Right kidney (tissue), 1 donor: ENCODE data around the gene LHX3.
A peak's percentile ranks its signal among the peaks of the same experiment; 100 is the strongest.

Experiments
- DNase-seq: peaks from one replicate; pipeline ENCODE4 v3.0.0-alpha.2; 2016

LHX3 gene

GRCh38 chr9:136226680-136227407, 21.9 kb upstream of the LHX3 start:
- DNase-seq, result no peak

DNA sequence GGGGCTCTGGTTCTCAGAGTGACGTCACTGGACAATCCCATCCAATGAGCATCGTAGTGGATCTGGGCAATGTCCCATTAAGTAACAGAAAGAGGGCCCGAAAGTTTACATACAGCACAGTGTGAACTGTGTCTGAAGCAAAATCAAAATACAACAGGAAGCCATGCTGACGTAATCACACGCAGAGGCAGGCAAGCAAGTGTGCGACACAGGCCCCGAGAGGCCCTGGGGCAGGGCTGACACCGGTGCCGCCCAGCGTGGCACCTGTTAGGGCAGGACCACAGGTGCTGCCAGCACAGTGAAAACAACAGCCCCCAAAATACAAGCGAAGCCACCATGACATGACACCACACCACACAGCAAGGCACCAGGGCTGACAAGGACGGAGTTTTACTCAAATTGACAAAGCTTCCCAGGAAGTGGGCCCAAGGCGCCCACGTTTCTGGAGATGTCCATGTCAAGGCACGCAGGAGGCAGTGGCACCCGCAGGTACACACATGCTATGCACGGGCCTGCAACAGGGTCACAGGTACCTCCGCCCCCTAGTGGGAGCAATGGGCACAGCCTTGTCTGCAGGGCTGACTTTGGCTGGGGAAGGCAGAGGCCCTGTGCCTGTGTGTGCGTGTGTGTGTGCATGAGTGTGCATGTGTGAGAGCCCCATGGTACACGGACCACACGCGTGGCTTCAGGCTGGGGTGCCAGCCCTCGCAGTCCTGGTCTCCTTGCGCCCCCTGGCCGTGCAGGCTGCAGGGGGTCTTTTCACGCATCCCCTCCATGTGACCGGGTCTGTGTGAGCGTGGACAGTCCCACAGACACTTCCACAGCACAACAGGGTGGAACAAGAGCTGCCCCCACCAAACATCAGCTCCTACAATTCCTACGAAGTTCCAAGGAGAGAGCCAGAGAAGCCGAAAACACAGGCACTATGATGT, 21.1 kb upstream of the LHX3 start:
- DNase-seq, result no peak

- DNase-seq, result no peak
Observed at GRCh38 chr9:136225366-136225747, 20.4 kb upstream of the LHX3 start.

- no peak for DNase-seq
Observed at GRCh38 chr9:136223871-136224640, 19.1 kb upstream of the LHX3 start.

- DNase-seq, result no peak
Observed at GRCh38 chr9:136222906-136223285, 18.0 kb upstream of the LHX3 start.

DNA sequence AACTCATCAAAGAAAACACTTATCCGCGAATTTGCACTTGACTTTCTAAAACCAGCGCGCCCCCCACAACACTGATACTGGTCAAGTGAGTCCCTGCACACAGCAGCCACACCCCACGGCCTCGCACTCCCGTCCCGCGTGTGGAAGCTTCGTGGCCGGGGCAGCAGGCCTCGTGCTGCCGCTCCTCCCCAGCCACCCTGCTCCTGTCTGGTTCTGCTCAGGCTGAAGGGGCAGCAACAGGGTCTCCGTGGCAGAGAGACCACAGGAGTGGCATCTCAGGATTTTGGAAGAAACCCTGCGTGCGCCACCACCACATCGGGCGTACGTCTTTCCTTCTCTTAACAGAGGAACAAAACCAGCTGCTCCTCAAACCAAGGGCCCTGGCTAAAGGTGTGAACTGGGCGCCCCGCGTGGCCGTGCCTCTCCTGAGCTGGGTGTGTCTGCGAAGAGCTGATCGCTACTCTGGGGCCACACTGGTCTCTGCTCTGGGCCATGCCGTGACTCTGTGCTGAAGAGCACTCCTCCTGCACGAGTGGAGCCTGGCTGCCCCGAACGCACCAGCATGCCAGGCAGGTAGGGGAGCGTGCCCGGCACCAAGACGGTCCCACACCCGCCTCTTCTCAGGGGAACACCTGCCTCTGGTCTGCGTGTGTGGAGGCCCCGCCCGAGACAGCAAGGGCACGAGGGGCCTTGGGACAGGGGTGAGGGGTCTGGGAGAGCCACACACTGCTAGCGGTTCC, 17.4 kb upstream of the LHX3 start:
- peak; percentile 31 for DNase-seq

GRCh38 chr9:136220017-136220729, 15.2 kb upstream of the LHX3 start:
- no peak for DNase-seq

- DNase-seq, result no peak
Observed at GRCh38 chr9:136219276-136219675, 14.3 kb upstream of the LHX3 start.

GRCh38 chr9:136218673-136219072, 13.7 kb upstream of the LHX3 start:
- DNase-seq, result no peak

GRCh38 chr9:136218271-136218670, 13.3 kb upstream of the LHX3 start:
- no peak for DNase-seq

DNA sequence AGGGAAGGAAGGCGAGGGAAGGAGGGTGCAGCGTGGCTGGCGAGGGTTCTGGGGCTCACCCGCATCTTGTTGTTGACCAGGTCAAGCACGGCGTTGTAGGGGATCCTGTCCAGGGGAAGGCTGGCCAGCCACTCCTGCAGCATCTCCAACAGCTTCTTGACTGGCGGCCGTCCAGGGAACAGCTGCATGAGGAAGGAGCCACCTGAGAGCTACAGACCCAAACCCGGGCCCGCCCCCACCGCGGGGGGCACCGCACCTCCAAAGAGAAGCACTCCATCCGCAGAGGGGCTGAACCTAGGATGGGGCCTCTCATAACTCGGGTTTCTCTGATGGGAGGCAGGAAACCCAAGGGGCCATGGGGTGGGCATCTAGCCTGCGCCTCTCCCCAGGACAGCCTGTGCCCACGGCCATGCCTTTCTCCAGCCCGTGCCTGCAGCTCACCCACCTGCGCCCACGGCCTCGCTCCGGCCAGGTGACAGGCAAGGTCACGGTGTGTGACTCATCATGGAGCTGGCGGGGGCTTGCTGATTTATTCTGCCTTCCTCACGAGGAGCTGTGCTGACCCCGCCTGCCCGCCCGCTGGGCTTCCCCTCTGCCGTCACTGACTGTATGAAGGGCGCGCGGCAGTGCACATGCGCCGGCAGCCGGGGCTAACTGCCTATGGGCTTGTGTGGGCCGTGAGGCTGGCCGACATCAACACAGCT, 11.8 kb upstream of the LHX3 start:
- DNase-seq, result no peak

- DNase-seq, result no peak
Observed at GRCh38 chr9:136213733-136214132, 8.8 kb upstream of the LHX3 start.

- DNase-seq, result no peak
Observed at GRCh38 chr9:136212345-136212950, 7.5 kb upstream of the LHX3 start.

DNA sequence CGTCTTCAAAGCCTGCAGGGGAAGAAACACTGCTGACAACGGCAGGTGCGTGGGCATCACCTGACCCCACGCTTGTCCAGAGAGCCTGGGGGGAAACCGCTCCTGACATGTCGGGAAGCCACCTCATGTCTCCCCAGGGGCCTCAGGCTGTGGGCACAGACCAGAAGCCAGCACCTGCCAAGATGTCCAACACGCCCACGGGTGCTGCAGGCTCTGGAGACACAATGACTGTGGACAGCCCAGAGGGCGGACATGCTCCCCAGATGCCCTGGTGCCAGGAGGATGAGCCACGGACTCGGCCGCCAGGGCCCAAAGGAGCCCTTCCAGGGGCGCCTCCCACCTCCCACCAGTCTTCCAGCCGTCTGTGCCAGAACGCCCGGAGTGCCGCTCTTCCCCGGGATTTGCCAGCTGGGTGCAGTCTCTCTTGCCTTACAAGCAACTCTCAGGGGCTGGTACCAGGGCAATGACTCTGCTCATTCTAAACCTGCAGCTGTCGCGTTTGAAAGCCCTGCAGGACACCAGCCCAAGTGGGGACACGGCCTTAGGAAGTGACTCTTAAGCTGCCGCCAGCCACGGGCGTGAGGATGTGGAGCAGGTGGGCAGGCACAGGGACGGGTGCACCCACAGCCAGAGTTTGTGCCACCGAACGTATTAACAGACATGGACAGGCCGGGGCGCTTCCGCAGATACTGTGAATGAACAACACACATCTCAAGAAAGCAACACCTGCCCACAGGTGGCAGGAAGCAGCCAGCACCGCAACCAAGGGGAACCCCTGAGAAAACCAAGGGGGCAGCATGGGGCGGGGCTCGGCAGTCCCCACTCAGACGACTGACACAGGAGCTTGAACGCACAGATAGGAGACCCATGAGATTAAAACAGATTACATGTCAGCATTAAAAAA, 6.8 kb upstream of the LHX3 start:
- no peak for DNase-seq

DNA sequence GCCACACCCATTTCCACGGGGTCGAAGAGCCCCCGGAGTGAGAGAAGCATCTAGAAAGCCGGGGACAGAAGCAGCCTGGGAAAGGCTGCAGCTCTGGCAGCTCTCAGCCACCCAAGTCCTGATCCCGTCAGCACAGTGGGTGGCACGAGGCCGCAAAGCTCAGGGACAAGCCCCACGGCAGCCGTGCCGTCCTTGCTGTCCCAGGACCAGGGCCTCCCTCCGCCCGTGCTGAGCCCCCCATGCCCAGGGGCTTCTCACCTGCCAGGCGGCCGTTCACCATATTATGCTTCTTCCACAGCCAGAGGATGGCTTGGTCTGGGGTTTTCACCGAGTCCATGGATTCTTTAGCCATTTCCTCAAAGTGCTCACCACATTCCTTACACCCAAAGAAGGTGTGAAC, 6.1 kb upstream of the LHX3 start:
- DNase-seq, result no peak

DNA sequence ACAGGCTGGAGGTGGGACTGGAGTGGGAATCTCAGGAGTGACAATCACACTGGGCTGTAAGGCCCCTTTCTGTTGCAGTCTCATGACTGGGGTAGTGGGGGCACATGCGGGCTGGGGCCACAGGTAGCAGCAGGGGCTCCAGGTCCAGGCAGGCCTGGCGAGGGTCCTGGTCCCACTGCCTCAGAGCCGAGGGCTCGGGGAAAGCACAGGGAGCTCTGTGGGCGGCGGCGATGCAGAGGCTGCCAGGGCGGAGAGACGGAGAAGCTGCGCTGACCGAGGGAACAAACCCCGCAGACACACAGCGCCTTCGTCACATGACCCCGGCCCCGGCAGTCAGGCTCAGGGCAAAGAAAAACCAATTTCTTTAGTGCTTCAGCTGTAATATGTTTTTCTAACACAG, 5.3 kb upstream of the LHX3 start:
- DNase-seq, result no peak

DNA sequence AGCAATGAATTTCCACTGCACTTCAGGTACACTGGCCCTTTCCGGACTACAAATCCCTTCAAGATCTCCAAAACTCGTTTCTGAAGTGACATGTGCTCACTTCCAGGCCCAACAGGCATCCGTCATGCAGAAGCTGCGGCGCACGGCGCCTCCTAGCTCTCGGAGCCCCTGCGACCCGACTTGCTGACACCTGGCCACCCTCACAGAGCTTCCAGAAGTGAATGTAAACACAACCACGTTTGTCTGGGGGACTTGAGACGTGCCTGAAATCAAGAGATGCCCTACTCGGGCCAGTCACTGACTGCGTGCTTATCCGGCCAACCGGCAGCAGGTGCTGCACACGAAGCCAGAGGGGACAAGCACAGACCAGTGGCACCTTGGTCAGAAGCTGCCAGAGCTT, 4.9 kb upstream of the LHX3 start:
- DNase-seq, result no peak

GRCh38 chr9:136209232-136209631, 4.3 kb upstream of the LHX3 start:
- DNase-seq, result no peak

- no peak for DNase-seq
Observed at GRCh38 chr9:136208675-136209074, 3.7 kb upstream of the LHX3 start.
